GM23338 (cell line): ENCODE results near the gene CNOT1. TPM values are rescaled to one million over a fixed set of nuclear protein-coding genes. Genes with fewer than 3 reads are reported as not detected.
"Not testable (repeated sequence)": the region's sequence is repeated elsewhere in the genome, so short reads cannot be mapped to it uniquely, and the experiment has no call there.

Experiments used
- ATAC-seq: fragments of 200-7000 bp; cut with Tn5 transposase; 3 replicates; pipeline ENCODE4 v1.9.1; 2020
- DNase-seq: peaks from one replicate; pipeline ENCODE4 v3.0.0-alpha.2; 2015; ENCODE audit warnings: low spot score
- H2AFZ ChIP-seq: fragments of 200-600 bp; sonication (generic); 2 replicates; pipeline ENCODE4 v1.8.0; 2016; ENCODE audit warnings: antibody characterized with exemption, mild to moderate bottlenecking, moderate library complexity
- H3F3A ChIP-seq: fragments of 200-600 bp; sonication (generic); replicated peaks from 2 replicates; pipeline ENCODE4 v1.8.0; 2017; ENCODE audit warnings: antibody characterized with exemption, mixed run types, low read depth
- H3K27ac ChIP-seq: fragments of 200-600 bp; sonication (generic); 2 replicates; pipeline ENCODE4 v1.6.1; 2016; ENCODE audit warnings: low read depth
- H3K27me3 ChIP-seq: fragments of 200-600 bp; sonication (generic); 2 replicates; pipeline ENCODE4 v1.8.0; 2016; ENCODE audit warnings: mild to moderate bottlenecking, mixed run types, moderate library complexity; ENCODE audit not compliant: insufficient read depth
- H3K36me3 ChIP-seq: fragments of 200-600 bp; sonication (generic); 2 replicates; pipeline ENCODE4 v1.8.0; 2016; ENCODE audit warnings: mild to moderate bottlenecking; ENCODE audit not compliant: insufficient read depth
- H3K4me1 ChIP-seq: fragments of 200-600 bp; sonication (generic); 2 replicates; pipeline ENCODE4 v1.8.0; 2016; ENCODE audit warnings: mild to moderate bottlenecking, moderate library complexity; ENCODE audit not compliant: insufficient read depth
- H3K4me2 ChIP-seq: fragments of 200-600 bp; sonication (generic); 2 replicates; pipeline ENCODE4 v1.7.1; 2017; ENCODE audit warnings: mixed run types
- H3K4me3 ChIP-seq: fragments of 200-600 bp; sonication (generic); 2 replicates; pipeline ENCODE4 v1.6.1; 2016; ENCODE audit warnings: mixed run types
- H3K79me2 ChIP-seq: fragments of 200-600 bp; sonication (generic); replicated peaks from 2 replicates; pipeline ENCODE4 v1.8.0; 2017; ENCODE audit warnings: mild to moderate bottlenecking; ENCODE audit not compliant: insufficient read depth
- H3K9me2 ChIP-seq: fragments of 200-600 bp; sonication (generic); 2 replicates; pipeline ENCODE4 v1.8.0; 2017; ENCODE audit not compliant: insufficient read depth
- H4K20me1 ChIP-seq: fragments of 200-600 bp; sonication (generic); replicated peaks from 2 replicates; pipeline ENCODE4 v1.8.0; 2017; ENCODE audit warnings: mild to moderate bottlenecking; ENCODE audit not compliant: insufficient read depth
- H3K27ac Mint-ChIP-seq: 2 replicates; pipeline ENCODE4 v1.8.0; 2020; ENCODE audit warnings: inconsistent platforms, mild to moderate bottlenecking, moderate library complexity, mixed read lengths
- H3K27me3 Mint-ChIP-seq: 3 replicates; pipeline ENCODE4 v1.8.0; 2022; ENCODE audit warnings: low read depth, mild to moderate bottlenecking, moderate library complexity, mixed read lengths, inconsistent platforms; ENCODE audit not compliant: insufficient read depth, poor library complexity
- H3K36me3 Mint-ChIP-seq: 3 replicates; pipeline ENCODE4 v1.8.0; 2021; ENCODE audit warnings: low read depth, mild to moderate bottlenecking, inconsistent platforms, moderate library complexity, mixed read lengths
- H3K4me1 Mint-ChIP-seq: 3 replicates; pipeline ENCODE4 v1.8.0; 2020; ENCODE audit warnings: mild to moderate bottlenecking, inconsistent platforms, mixed read lengths
- H3K4me3 Mint-ChIP-seq: 3 replicates; pipeline ENCODE4 v1.8.0; 2021; ENCODE audit warnings: moderate library complexity, mild to moderate bottlenecking, inconsistent platforms, mixed read lengths
- H3K9me3 Mint-ChIP-seq: 3 replicates; pipeline ENCODE4 v1.8.0; 2020; ENCODE audit warnings: moderate library complexity, mild to moderate bottlenecking, inconsistent platforms, mixed read lengths
- CREB1 ChIP-seq: fragments of 250-450 bp; sonication (Bioruptor Pico); IDR thresholded peaks from 2 replicates; pipeline ENCODE4 v1.5.0; 2020; ENCODE audit warnings: low read depth, mild to moderate bottlenecking, moderate library complexity
- EZH2phosphoT487 ChIP-seq: fragments of 200-600 bp; sonication (generic); IDR thresholded peaks from one replicate; pipeline ENCODE4 v1.8.1; 2018; ENCODE audit warnings: antibody characterized with exemption; ENCODE audit not compliant: unreplicated experiment
- JUNB ChIP-seq: IDR thresholded peaks from one replicate; pipeline ENCODE4 v1.6.1; 2016; ENCODE audit warnings: antibody characterized with exemption; ENCODE audit not compliant: unreplicated experiment
- NANOG ChIP-seq: IDR thresholded peaks from 2 replicates; pipeline ENCODE4 v1.6.1; 2016; ENCODE audit warnings: antibody characterized with exemption, borderline replicate concordance
- POLR2AphosphoS5 ChIP-seq: IDR thresholded peaks from 2 replicates; pipeline ENCODE4 v1.6.1; 2016; ENCODE audit warnings: antibody characterized with exemption, low read depth
- REST ChIP-seq: IDR thresholded peaks from one replicate; pipeline ENCODE4 v1.6.1; 2018; ENCODE audit warnings: antibody characterized with exemption; ENCODE audit not compliant: unreplicated experiment
- STAT1 ChIP-seq: IDR thresholded peaks from one replicate; pipeline ENCODE4 v1.6.1; 2016; ENCODE audit warnings: antibody characterized with exemption; ENCODE audit not compliant: unreplicated experiment
- ZNF114 ChIP-seq: fragments of 250-450 bp; sonication (Bioruptor Pico); IDR thresholded peaks from 2 replicates; pipeline ENCODE4 v1.5.0; 2020; ENCODE audit warnings: mild to moderate bottlenecking, moderate library complexity
- ZNF462 ChIP-seq: fragments of 250-450 bp; sonication (Bioruptor Pico); IDR thresholded peaks from 2 replicates; pipeline ENCODE4 v1.5.0; 2020; ENCODE audit warnings: mild to moderate bottlenecking, moderate library complexity
- polyA plus RNA-seq: library from polyadenylated mRNA; unstranded; fragments of >200 nt; fragmentation: Nextera tagmentation; extraction: Ambion mirVana; gene quantifications from 2 replicates; pipeline ENCODE4 v1.2.1, GENCODE V29; 2016
- total RNA-seq: library from RNA; depleted of rRNA; stranded (reverse); fragments of >200 nt; shearing (Covaris generic); gene quantifications from 2 replicates; pipeline ENCODE4 v1.2.3, GENCODE V29; 2014
- TF ChIP-seq, protein P1 (sequence below), 2 experiments: fragments of 200-600 bp in 1 of 2; sonication (generic) in 1 of 2; conservative IDR thresholded peaks; 2 replicates each; pipeline versions ENCODE4 v1.5.1 to v1.6.1; 2016 to 2017; ENCODE audit warnings: antibody characterized with exemption in 2 of 2, low read depth in 2 of 2, mild to moderate bottlenecking in 2 of 2, moderate library complexity in 1 of 2

Gene CNOT1
- total and polyA plus RNA-seq, 2 experiments from 2014 or later, result 59.2 to 298 TPM

GRCh38 chr16:58661199-58661830, 31.7 kb upstream of the CNOT1 start:
- H3K4me1 ChIP-seq, result no peaks in the 10 kb centered on the region
- H3K27ac ChIP-seq, result no peak overlapping the region
- Mint-ChIP-seq H3K27me3 (peaks cover 2% of the 10 kb centered on the region), H3K36me3 (peaks cover under 1% of the 10 kb centered on the region; the same call in 1 of the 3 replicates), H3K9me3 (no peaks in the 10 kb centered on the region), H3K4me3 (no peak overlapping the region), H3K4me1 (peaks cover 2% of the 10 kb centered on the region; the same call in 2 of the 3 replicates), H3K27ac (no peak overlapping the region)
- ATAC-seq (peak; percentile 95), DNase-seq (peak; percentile 87)
- no peaks in the 10 kb centered on the region for H3K36me3 ChIP-seq
- no peak overlapping the region for H3K4me2 ChIP-seq
- no peaks in the 10 kb centered on the region for H3K79me2 ChIP-seq
- H2AFZ ChIP-seq, result no peak overlapping the region
- peaks cover 7% of the 10 kb centered on the region; the same call in 1 of the 2 replicates for H4K20me1 ChIP-seq
- H3K4me3 ChIP-seq, result no peak overlapping the region
- no peaks in the 10 kb centered on the region for H3K9me2 ChIP-seq
- TF ChIP-seq ZNF114, result no peak
- TF ChIP-seq, protein P1, sequence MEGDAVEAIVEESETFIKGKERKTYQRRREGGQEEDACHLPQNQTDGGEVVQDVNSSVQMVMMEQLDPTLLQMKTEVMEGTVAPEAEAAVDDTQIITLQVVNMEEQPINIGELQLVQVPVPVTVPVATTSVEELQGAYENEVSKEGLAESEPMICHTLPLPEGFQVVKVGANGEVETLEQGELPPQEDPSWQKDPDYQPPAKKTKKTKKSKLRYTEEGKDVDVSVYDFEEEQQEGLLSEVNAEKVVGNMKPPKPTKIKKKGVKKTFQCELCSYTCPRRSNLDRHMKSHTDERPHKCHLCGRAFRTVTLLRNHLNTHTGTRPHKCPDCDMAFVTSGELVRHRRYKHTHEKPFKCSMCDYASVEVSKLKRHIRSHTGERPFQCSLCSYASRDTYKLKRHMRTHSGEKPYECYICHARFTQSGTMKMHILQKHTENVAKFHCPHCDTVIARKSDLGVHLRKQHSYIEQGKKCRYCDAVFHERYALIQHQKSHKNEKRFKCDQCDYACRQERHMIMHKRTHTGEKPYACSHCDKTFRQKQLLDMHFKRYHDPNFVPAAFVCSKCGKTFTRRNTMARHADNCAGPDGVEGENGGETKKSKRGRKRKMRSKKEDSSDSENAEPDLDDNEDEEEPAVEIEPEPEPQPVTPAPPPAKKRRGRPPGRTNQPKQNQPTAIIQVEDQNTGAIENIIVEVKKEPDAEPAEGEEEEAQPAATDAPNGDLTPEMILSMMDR (conservative IDR thresholded peaks at IDR 0.05; ENCODE audit: low read depth in 2 of 2), result peak; percentile 72 to 90
- TF ChIP-seq ZNF462 (CRISPR knock-in tag), result 0 out of 2 replicates have a peak, but pooled peaks have one; percentile 11
- TF ChIP-seq NANOG, result no peak
- no peak for TF ChIP-seq POLR2AphosphoS5
- no peak for TF ChIP-seq EZH2phosphoT487
- TF ChIP-seq STAT1, result no peak
- no peak for TF ChIP-seq REST
- no peak for TF ChIP-seq JUNB
- TF ChIP-seq CREB1, result no peak
- no peaks in the 10 kb centered on the region for H3K27me3 ChIP-seq
- H3F3A ChIP-seq, result no peaks in the 10 kb centered on the region

GRCh38 chr16:58659911-58660310, 30.3 kb upstream of the CNOT1 start:
- not testable (repeated sequence) for H3K27me3 ChIP-seq, H3K27ac ChIP-seq

More at GRCh38 chr16:58659911-58660310, 30.3 kb upstream of the CNOT1 start:
- not testable (repeated sequence) for H3K9me3 Mint-ChIP-seq, H3K4me2 ChIP-seq, H3K79me2 ChIP-seq, ATAC-seq, H3K4me1 ChIP-seq, H3F3A ChIP-seq, H3K27me3 Mint-ChIP-seq, H3K27ac Mint-ChIP-seq, H2AFZ ChIP-seq, DNase-seq, H3K36me3 Mint-ChIP-seq, H3K9me2 ChIP-seq, H3K4me1 Mint-ChIP-seq, H3K4me3 Mint-ChIP-seq, H3K36me3 ChIP-seq, H3K4me3 ChIP-seq, H4K20me1 ChIP-seq
